ENCODE results near the gene APBB2. TPM values are rescaled to one million over a fixed set of nuclear protein-coding genes. Genes with fewer than 3 reads are reported as not detected.

The APBB2 gene
- polyA plus RNA-seq, 3 donors = 0.15 to 0.33 TPM; not detected in 1

DNA sequence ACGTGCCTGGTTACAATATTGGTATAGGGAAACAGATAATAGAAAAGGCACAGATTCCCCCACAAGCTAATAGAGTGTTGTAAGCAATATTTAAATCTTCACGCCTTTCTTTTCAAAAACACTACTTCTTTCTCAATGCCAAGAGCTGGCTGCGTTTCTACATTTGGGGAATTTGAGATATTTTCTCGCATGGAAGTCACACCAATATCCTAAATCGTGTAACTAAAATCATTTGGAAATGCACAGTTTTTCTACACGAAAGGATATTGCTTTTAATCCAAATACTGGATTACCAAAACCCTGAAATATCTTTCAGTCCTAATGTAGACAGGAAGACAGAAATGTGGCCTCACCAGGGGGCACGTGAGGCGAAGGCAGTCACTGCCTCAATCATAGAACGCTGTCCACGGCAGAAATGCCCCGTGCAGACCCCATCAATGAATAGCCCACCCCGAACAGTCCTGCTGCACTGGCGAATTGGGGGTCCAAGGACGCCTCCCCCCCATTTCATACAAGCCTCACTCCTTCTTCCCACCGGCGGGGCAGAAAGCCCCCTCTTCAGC lies 358.0 kb downstream of the APBB2 start:
- peak overlapping the region in 1 of 2 donors; percentile 40 for H3K27ac ChIP-seq (ENCODE audit: low read depth in 1 of 2, low read length in 2 of 2)
- H3K79me2 ChIP-seq (ENCODE audit: insufficient read depth, low read length) = no peaks in the 10 kb centered on the region
- peak overlapping the region; percentile 40 to 74 (median 49) for H3K4me3 ChIP-seq (replicated peaks in 1 of 3; ENCODE audit: low read depth in 2 of 3, low read length in 3 of 3)
- peaks cover 0 to 2% (median 0%) of the 10 kb centered on the region in 7 donors for H3K9me3 Mint-ChIP-seq
- DNase-seq = peak in 1 of 3 donors; percentile 10
- peak overlapping the region; percentile 93 for H3K4me2 ChIP-seq (replicated peaks; ENCODE audit: extremely low read depth, low read length, poor library complexity, severe bottlenecking)
- no peaks in the 10 kb centered on the region for H3K9me3 ChIP-seq (replicated peaks in 1 of 2; ENCODE audit: control insufficient read depth in 1 of 2, insufficient read depth in 1 of 2, low read length in 2 of 2)
- peak overlapping the region in 6 of 7 donors; percentile 25 to 94 (median 82) for H3K27ac Mint-ChIP-seq
- peaks cover 9 to 14% (median 12%) of the 10 kb centered on the region in 3 donors for H3K27me3 Mint-ChIP-seq (ENCODE audit: low read depth in 3 of 3)
- H3K36me3 Mint-ChIP-seq = peaks cover 0 to 1% of the 10 kb centered on the region in 2 donors
- H3K36me3 ChIP-seq (replicated peaks in 1 of 2; ENCODE audit: control insufficient read depth in 1 of 2, insufficient read depth in 2 of 2, low read length in 2 of 2) = no peaks in the 10 kb centered on the region
- 6% methylated on average over 8 of the region's 16 CpGs for WGBS (ENCODE audit: insufficient coverage)
- peaks cover 26 to 29% of the 10 kb centered on the region in 2 donors for H3K4me1 ChIP-seq (ENCODE audit: control insufficient read depth in 1 of 2, insufficient read depth in 2 of 2, low read length in 2 of 2)
- H3K9ac ChIP-seq (ENCODE audit: insufficient read depth, low read length, poor library complexity, severe bottlenecking) = peak overlapping the region; percentile 58
- intact Hi-C loops (cut with micrococcal nuclease) = loop anchor here in 1 of 2 donors (5.0 kb wide), 1 partner anchor 34 kb away; no protein-coding TSS in a partner anchor
- TF ChIP-seq, protein P1, sequence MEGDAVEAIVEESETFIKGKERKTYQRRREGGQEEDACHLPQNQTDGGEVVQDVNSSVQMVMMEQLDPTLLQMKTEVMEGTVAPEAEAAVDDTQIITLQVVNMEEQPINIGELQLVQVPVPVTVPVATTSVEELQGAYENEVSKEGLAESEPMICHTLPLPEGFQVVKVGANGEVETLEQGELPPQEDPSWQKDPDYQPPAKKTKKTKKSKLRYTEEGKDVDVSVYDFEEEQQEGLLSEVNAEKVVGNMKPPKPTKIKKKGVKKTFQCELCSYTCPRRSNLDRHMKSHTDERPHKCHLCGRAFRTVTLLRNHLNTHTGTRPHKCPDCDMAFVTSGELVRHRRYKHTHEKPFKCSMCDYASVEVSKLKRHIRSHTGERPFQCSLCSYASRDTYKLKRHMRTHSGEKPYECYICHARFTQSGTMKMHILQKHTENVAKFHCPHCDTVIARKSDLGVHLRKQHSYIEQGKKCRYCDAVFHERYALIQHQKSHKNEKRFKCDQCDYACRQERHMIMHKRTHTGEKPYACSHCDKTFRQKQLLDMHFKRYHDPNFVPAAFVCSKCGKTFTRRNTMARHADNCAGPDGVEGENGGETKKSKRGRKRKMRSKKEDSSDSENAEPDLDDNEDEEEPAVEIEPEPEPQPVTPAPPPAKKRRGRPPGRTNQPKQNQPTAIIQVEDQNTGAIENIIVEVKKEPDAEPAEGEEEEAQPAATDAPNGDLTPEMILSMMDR (IDR thresholded peaks at IDR 0.05) = no peak
- no peaks in the 10 kb centered on the region for H4K20me1 ChIP-seq (ENCODE audit: insufficient read depth, low read length)
- peaks cover 30% of the 10 kb centered on the region for H3K4me1 Mint-ChIP-seq
- H3K4me3 Mint-ChIP-seq = peak overlapping the region; percentile 78 to 88
- H2AFZ ChIP-seq (ENCODE audit: insufficient read depth, low read depth, low read length, poor library complexity, severe bottlenecking) = peak overlapping the region; percentile 84
- H3K27me3 ChIP-seq (ENCODE audit: control insufficient read depth in 2 of 2, insufficient read depth in 2 of 2, low read length in 2 of 2) = no peaks in the 10 kb centered on the region

DNA sequence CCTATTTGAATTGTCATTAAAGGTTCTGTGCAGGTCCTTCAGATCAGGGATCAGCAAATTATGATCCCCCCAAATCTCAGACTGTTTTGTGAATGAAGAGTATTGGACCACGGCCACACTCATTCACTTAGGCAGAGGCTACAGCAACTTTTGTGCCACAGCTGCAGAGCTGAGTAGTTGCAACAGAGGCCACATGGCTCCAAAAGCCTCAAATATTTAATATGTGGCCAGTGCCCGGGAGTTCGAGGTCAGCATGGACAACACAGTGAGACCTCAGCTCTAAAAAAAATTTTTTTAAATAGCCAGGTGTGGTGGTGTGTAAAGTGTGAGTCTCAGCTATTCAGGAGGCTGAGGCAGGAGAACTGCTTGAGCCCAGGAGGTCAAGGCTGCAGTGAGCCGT lies 363.8 kb downstream of the APBB2 start:
- TF ChIP-seq, protein P1 (IDR thresholded peaks at IDR 0.05) = no peak
- 60% methylated on average over 1 of the region's 4 CpGs for WGBS (ENCODE audit: insufficient coverage)
- no peak overlapping the region for H3K9ac ChIP-seq (ENCODE audit: insufficient read depth, low read length, poor library complexity, severe bottlenecking)
- peaks cover 0 to 1% (median 0%) of the 10 kb centered on the region in 3 donors for H3K27me3 Mint-ChIP-seq (ENCODE audit: low read depth in 3 of 3)
- no peaks in the 10 kb centered on the region for H3K9me3 ChIP-seq (replicated peaks in 1 of 2; ENCODE audit: control insufficient read depth in 1 of 2, insufficient read depth in 1 of 2, low read length in 2 of 2)
- no peak overlapping the region for H3K4me3 ChIP-seq (replicated peaks in 1 of 3; ENCODE audit: low read depth in 2 of 3, low read length in 3 of 3)
- H3K9me3 Mint-ChIP-seq = peaks cover 0 to 2% (median 0%) of the 10 kb centered on the region in 7 donors
- H3K36me3 Mint-ChIP-seq = no peaks in the 10 kb centered on the region
- H3K27me3 ChIP-seq (ENCODE audit: control insufficient read depth in 2 of 2, insufficient read depth in 2 of 2, low read length in 2 of 2) = no peaks in the 10 kb centered on the region
- H3K79me2 ChIP-seq (ENCODE audit: insufficient read depth, low read length) = no peaks in the 10 kb centered on the region
- no peak overlapping the region for H2AFZ ChIP-seq (ENCODE audit: insufficient read depth, low read depth, low read length, poor library complexity, severe bottlenecking)
- no peak overlapping the region for H3K4me2 ChIP-seq (replicated peaks; ENCODE audit: extremely low read depth, low read length, poor library complexity, severe bottlenecking)
- H3K36me3 ChIP-seq (replicated peaks in 1 of 2; ENCODE audit: control insufficient read depth in 1 of 2, insufficient read depth in 2 of 2, low read length in 2 of 2) = no peaks in the 10 kb centered on the region
- no peak overlapping the region for H3K4me3 Mint-ChIP-seq
- peaks cover 8% of the 10 kb centered on the region for H3K4me1 Mint-ChIP-seq
- peaks cover 5 to 7% of the 10 kb centered on the region in 2 donors for H3K4me1 ChIP-seq (ENCODE audit: control insufficient read depth in 1 of 2, insufficient read depth in 2 of 2, low read length in 2 of 2)
- no peaks in the 10 kb centered on the region for H4K20me1 ChIP-seq (ENCODE audit: insufficient read depth, low read length)
- DNase-seq = no peak
- no peak overlapping the region for H3K27ac Mint-ChIP-seq
- intact Hi-C loops (cut with micrococcal nuclease) = no loop called here
- H3K27ac ChIP-seq (ENCODE audit: low read depth in 1 of 2, low read length in 2 of 2) = no peak overlapping the region
